ENCODE results near the gene B3GNT3. TPM values are rescaled to one million over a fixed set of nuclear protein-coding genes. Genes with fewer than 3 reads are reported as not detected.
A peak's percentile ranks its signal among the peaks of the same experiment; 100 is the strongest.

The B3GNT3 gene
- total and polyA plus RNA-seq, 9 of the 15 experiments (the other 6 are each of a cell fraction or from before 2014, with no cell fraction given): 0.06 to 0.11 (median 0.07) TPM; not detected in 6

- TF ChIP-seq SETDB1 (IDR thresholded peaks at IDR 0.05; ENCODE audit: low read length): no peak
- no peak for TF ChIP-seq ZNF324 (CRISPR knock-in tag; IDR thresholded peaks at IDR 0.05)
- no peak for TF ChIP-seq RAD51 (IDR thresholded peaks at IDR 0.05; ENCODE audit: borderline replicate concordance, low read depth)
- TF ChIP-seq BRF1 (IDR thresholded peaks at IDR 0.05; ENCODE audit: borderline replicate concordance, extremely low read depth, insufficient read length): no peak
- TF ChIP-seq HIVEP1 (CRISPR knock-in tag; IDR thresholded peaks at IDR 0.05): no peak
- TF ChIP-seq RNF2 (IDR thresholded peaks at IDR 0.05): no peak
- no peak for TF ChIP-seq NR2C1 (IDR thresholded peaks at IDR 0.05)
- TF ChIP-seq NR2C1 (tag; IDR thresholded peaks at IDR 0.05): no peak
- TF ChIP-seq MEIS2 (IDR thresholded peaks at IDR 0.05; ENCODE audit: partially characterized antibody): peak; percentile 83
- TF ChIP-seq TRIM28 (IDR thresholded peaks at IDR 0.05): no peak
- no peak for TF ChIP-seq ZNF57 (CRISPR knock-in tag; IDR thresholded peaks at IDR 0.05)
- no peak for TF ChIP-seq POLR2A (conservative IDR thresholded peaks at IDR 0.05)
- peak; percentile 26; the same call in 1 of the 2 replicates for TF ChIP-seq CTBP1 (IDR thresholded peaks at IDR 0.05; ENCODE audit: borderline replicate concordance)
- TF ChIP-seq HNRNPH1 (optimal IDR thresholded peaks at IDR 0.05; ENCODE audit: low read depth, low read length): no peak
- TF ChIP-seq BCOR (IDR thresholded peaks at IDR 0.05): peak; percentile 44; the same call in 1 of the 2 replicates
- no peak for TF ChIP-seq ELF4 (CRISPR knock-in tag; IDR thresholded peaks at IDR 0.05)
- TF ChIP-seq NFATC3 (IDR thresholded peaks at IDR 0.05): no peak
- no peak for TF ChIP-seq SMAD2 (IDR thresholded peaks at IDR 0.05; ENCODE audit: low read depth, low read length)
- no peak for TF ChIP-seq MECOM (CRISPR knock-in tag; IDR thresholded peaks at IDR 0.05)
- TF ChIP-seq ZNF609 (CRISPR knock-in tag; IDR thresholded peaks at IDR 0.05; ENCODE audit: borderline replicate concordance): no peak
- no peak for TF ChIP-seq ZNF639 (CRISPR knock-in tag; conservative IDR thresholded peaks at IDR 0.05 in 1 of 2, IDR thresholded peaks at IDR 0.05 in 1 of 2)
- TF ChIP-seq CBFA2T3 (IDR thresholded peaks at IDR 0.05): peak; percentile 43; the same call in 1 of the 2 replicates
- TF ChIP-seq SIX5 (IDR thresholded peaks at IDR 0.05; ENCODE audit: borderline replicate concordance in 1 of 2, insufficient read depth in 1 of 2, low read depth in 1 of 2, low read length in 2 of 2): no peak
- no peak for TF ChIP-seq HDAC3 (IDR thresholded peaks at IDR 0.05; ENCODE audit: borderline replicate concordance, partially characterized antibody)
- no peak for TF ChIP-seq PHTF2 (CRISPR knock-in tag; IDR thresholded peaks at IDR 0.05)
- TF ChIP-seq RBM25 (IDR thresholded peaks at IDR 0.05; ENCODE audit: low read depth, low read length, severe bottlenecking): peak; percentile 68
Measured at GRCh38 chr19:17802137-17802858, 7.4 kb downstream of the B3GNT3 start (continued).

Measured in K562 (cell line).